Measurements from ENCODE around the gene CASS4. TPM values are rescaled to one million over a fixed set of nuclear protein-coding genes. Genes with fewer than 3 reads are reported as not detected.
"Not testable (repeated sequence)": the region's sequence is repeated elsewhere in the genome, so short reads cannot be mapped to it uniquely, and the experiment has no call there.

CASS4 gene, protein sequence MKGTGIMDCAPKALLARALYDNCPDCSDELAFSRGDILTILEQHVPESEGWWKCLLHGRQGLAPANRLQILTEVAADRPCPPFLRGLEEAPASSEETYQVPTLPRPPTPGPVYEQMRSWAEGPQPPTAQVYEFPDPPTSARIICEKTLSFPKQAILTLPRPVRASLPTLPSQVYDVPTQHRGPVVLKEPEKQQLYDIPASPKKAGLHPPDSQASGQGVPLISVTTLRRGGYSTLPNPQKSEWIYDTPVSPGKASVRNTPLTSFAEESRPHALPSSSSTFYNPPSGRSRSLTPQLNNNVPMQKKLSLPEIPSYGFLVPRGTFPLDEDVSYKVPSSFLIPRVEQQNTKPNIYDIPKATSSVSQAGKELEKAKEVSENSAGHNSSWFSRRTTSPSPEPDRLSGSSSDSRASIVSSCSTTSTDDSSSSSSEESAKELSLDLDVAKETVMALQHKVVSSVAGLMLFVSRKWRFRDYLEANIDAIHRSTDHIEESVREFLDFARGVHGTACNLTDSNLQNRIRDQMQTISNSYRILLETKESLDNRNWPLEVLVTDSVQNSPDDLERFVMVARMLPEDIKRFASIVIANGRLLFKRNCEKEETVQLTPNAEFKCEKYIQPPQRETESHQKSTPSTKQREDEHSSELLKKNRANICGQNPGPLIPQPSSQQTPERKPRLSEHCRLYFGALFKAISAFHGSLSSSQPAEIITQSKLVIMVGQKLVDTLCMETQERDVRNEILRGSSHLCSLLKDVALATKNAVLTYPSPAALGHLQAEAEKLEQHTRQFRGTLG
- 0.40 TPM for total RNA-seq
- long read RNA-seq, result 0 reads

DNA sequence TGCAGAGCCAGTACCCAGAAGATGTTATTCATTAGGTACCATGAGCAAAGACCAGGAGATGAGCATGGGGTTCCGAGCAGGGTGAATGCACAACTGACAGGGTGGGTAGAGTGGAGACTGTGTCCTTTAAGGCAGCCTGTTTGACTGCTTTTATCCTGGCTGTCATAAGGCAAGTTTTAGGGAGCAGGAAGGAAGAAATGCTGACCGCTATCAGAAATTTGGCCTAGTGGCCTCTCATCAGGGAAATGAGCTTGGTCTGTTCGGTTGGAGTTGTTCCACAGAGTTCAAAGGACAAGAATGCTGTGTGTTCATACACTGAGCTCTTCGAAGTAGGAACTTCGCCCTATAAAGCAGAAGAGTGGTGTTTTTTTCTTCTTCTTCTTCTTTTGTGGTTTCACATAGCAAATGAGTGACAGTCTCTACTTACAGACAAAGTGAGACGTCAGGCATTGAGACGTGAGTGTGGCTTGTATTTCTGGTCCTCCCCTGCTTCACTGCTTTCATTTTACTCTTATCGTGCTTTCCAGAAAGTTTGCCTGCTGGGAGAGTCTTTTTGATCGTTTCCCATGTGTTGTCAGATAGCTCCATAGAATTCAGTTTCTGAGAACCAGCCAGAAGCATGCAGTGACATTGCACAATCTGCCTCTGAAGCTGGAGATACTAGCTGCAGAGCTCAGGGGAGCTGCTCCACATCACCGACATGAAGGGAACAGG lies at the start of gene CASS4:
TSS of gene CASS4 (plus strand) at position 502 of the 714 bp plus-strand sequence. CDS start at position 701, 199 bp downstream.
- peak; percentile 84 for ATAC-seq (ENCODE audit: poor library complexity)
- intact Hi-C loops (cut with DNase I), result no loop called here
- no peak for DNase-seq

DNA sequence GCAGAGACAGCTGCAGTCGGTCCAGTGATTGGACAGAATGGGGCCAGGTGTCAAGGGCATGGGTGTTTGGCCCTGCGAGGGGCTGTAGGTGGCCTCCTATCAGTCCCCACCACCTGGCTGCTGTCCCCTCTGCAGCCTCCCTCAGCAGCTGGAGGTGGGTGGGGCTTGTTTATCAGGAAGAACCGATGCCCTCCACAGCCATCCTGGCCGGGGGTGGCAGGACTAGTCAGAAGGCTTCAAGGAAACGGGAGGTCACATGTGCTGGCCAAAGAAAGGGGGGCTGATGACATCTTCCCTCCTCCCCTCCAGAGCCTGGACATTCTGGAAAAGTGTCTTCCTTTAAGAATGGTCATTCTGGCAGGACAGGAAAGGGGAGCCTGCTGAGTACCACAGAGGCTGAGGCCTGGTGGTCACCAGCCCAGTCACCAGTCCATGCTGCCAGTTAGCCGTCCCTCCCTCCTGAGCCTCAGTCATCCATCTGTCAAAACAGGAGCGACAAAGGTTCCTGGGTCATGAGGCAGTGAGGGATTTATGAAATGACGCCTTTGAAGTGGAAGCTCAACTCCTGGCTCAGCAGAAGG lies 49.1 kb upstream of the CASS4 start:
- intact Hi-C loops (cut with DNase I), result no loop called here
- DNase-seq (no peak), ATAC-seq (ENCODE audit: poor library complexity) (no peak)

DNA sequence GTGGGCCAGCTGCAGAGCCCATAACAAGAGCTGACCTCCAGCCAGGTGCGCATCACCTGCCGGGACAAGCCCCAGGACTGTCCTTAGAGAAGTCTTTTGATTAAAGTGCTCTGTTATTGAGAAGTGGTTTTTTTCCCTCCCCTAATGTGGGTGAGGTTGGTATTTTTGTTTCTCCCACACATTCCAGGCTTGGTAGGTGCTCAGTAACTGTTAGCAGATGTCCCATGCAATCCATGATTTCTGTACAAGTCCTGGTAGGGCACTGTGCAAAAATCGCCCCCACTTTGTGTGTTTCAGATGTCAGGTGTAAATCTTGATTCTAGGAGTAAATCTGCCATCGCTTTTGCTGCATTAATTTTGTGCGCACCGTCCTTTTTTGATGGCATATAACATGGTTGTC lies 48.6 kb upstream of the CASS4 start:
- ATAC-seq (ENCODE audit: poor library complexity) (no peak), DNase-seq (no peak)
- intact Hi-C loops (cut with DNase I), result no loop called here

DNA sequence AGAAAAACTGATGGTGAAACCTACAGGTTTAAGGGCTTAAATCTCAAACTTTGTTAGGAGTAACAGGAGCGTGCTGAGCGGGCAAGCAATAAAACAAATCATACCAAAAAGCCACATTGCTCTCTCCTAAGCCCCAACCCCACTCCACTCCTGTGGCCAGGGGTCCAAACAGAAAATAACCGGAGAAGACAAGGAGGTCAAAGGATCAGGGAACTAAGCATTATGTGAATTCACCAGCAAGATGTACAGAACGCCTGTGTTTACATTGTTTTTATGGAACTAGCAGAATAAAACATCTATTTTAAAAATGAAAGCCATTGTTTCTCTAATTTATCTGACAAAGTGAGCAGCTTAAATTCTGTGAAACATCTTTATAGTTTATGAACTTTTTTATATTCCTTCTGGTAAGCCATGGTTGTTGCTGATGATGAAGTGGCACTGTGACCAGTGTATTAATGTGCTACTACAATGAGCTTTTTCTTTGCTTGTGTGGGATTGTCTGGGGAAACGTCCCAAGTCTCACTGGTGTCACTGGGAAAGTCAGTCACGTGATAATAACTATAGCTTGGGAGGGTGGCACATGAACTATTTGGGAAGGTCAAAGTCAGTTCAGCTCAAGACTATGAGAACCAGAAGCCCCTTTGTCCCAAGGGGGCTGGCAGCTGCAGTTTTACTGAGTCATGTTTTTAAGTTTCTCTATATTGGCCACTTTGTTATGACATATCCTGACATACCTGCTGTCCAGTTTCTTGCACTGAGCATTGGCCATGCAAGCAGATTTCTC lies 43.5 kb upstream of the CASS4 start:
- ATAC-seq (ENCODE audit: poor library complexity) (no peak), DNase-seq (no peak)
- intact Hi-C loops (cut with DNase I), result no loop called here

DNA sequence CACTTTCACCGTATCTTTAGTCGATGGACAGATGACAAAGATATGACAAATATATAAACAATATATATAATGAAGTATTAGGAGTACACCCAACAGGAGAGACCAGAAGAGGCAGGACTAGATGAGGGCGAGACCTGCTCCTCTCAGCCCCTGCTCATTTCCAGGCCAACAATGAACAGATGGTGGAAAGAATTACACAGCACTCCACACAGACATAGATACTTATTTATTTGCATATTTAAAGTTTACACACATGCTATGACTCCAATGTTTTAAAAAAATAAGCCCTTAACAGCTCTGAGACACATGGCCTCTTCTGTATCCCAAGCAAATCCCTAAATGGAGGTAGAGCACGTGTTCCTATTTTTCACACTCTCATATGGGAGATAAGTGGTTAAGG lies 42.9 kb upstream of the CASS4 start:
- no peak for DNase-seq
- intact Hi-C loops (cut with DNase I), result no loop called here
- no peak for ATAC-seq (ENCODE audit: poor library complexity)

DNA sequence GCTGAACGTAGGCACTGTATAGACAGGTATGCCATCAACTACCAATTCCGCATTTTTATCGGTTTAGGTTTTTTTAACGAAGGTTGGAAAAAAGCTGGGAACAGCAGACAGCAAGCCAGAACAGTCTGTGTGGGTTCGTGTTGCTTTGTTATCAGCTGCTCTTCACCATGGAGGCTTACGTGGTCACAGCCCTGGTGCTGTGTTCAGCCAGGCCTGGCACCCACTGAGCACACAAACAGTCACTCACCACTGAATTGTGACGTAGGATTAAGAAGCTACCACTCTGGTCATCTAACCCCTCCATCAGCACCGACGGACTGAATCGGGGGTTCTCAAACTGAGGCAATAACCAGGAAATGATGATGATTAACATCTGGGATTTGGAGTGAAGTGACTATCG lies 40.1 kb upstream of the CASS4 start:
- peak; percentile 72 for ATAC-seq (ENCODE audit: poor library complexity)
- no peak for DNase-seq
- intact Hi-C loops (cut with DNase I), result no loop called here

DNA sequence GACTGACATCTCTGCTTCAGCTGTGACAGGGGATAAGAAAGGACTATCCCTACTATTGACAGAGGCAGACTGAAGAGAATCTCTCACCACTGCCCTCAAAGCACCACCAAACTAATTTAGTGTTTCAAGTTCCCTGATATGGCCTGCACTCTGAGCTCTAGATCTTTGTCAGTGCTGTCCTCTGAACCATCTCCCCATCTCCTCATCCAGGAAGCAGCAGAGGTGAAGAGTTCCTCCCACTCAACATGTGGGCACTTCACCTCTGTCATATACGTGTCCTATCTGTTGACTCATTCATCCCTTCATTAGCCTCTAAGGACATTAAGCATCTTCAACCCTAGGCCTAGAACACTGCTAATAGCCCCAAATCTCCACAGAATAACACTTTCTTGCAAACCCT lies 39.2 kb upstream of the CASS4 start:
- intact Hi-C loops (cut with DNase I), result no loop called here
- DNase-seq (no peak), ATAC-seq (ENCODE audit: poor library complexity) (no peak)

DNA sequence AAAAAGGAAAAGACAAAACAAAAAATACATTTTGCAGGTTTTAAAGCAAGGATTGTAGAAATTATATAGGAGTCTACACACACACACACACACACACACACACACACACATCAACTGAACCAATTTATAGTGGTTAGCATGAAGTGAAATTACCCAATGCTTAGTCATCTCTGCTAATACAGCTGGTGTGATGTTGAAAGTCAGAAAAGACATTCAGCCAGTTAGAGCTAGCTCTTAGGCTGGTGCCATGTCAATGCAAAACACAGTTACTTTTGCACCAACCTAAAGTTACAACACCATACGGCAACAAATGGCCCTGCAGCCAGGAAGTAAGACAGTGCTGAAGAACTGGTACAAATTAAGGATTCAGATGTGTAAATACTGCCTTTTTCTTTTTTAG lies 38.1 kb upstream of the CASS4 start:
- ATAC-seq (ENCODE audit: poor library complexity) (no peak), DNase-seq (no peak)
- intact Hi-C loops (cut with DNase I), result no loop called here

DNA sequence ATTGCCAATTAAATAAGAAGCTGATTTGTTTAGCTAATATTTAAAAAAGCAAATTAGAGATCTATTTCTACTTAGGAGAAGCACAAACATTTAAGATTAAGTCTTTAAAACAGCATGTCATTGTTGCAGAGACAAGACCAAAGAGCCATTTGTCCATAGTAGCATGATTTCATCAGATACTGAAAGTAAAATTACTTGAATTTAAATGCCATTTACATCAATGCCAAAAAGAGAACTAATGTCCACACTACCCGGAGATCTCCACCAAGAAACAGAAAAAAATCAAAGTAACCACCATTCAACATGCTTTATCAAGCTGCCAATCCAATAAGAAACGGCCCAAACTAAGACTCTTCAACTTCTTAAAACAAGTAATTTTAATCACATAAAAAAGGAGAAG lies 35.7 kb upstream of the CASS4 start:
- DNase-seq, result no peak
- ATAC-seq (ENCODE audit: poor library complexity), result no peak
- intact Hi-C loops (cut with DNase I), result no loop called here

DNA sequence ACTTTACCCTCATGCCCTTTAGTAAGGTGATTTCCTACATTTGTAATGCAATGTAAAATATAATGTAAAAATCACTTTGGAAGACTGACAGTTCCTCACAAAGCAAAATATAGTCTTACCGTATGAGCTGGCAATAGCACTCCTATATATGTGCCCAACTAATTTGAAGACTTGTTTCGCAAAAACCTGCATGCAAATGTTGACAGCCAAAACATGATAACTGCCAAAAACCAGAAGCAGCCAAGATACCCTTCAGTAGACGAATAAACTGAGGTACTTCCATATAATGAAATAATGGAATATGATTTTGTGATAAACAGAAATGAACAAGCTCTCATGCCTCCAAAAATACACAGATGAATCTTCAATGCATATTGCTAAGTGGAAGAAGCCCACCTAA lies 33.7 kb upstream of the CASS4 start:
- no peak for DNase-seq
- no peak for ATAC-seq (ENCODE audit: poor library complexity)
- intact Hi-C loops (cut with DNase I), result no loop called here

DNA sequence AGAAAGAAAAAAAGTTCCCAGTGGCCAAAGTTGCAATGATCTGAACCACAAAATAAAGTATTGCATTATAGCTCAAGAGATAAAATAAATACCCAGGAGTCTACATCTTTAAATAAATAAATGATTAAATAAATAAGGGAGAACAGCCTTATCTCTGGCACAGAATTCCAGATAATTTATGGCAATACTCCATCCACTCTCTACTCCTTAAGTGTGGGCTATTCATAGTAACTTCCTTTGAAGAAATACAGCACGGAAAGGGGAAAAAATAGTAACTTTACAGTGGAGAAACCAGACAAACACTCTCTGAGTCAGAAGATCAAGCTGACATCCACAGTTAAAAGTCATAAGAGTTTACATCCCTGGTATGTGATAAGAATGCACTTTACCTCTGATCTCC lies 31.7 kb upstream of the CASS4 start:
- DNase-seq, result no peak
- ATAC-seq (ENCODE audit: poor library complexity), result no peak
- intact Hi-C loops (cut with DNase I), result no loop called here

DNA sequence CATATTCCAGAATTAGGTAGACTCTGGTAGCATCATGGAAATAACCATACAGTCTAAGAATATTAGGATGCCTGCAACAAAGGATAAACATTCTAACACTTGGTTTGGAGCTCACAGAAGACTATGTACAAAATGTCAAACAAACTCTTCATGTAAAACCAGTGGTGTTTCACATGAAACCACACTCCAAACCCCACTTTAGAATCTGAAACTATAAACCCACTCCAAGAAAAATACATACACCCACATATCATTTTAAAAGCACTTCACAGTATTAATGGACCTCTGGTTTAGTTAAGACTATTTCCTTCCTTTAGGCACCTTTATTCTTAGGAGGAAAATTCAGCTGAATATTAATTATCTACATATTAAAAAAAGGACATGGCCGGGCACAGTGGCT lies 30.6 kb upstream of the CASS4 start:
- ATAC-seq (ENCODE audit: poor library complexity) (no peak), DNase-seq (no peak)
- intact Hi-C loops (cut with DNase I), result no loop called here

DNA sequence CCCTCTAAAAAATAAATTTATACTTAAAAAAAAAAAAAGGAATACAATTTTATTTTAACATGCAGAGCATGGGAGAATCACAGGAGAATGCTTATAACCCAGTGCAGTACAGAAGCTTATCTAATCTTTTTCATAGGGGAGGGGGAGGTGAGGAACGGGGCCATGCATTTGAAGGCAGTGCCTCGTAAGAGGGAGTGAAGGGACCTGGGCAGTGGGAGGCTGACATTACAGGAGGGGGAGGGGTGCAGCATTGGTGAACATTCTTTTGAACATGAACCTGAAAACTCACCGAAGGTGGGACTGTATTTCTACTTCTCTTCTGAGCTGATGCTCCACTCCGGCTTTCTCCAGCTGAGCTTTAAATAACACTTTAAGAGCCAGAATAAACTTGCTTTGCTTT lies 29.4 kb upstream of the CASS4 start:
- ATAC-seq (ENCODE audit: poor library complexity), result no peak
- intact Hi-C loops (cut with DNase I), result no loop called here
- no peak for DNase-seq

DNA sequence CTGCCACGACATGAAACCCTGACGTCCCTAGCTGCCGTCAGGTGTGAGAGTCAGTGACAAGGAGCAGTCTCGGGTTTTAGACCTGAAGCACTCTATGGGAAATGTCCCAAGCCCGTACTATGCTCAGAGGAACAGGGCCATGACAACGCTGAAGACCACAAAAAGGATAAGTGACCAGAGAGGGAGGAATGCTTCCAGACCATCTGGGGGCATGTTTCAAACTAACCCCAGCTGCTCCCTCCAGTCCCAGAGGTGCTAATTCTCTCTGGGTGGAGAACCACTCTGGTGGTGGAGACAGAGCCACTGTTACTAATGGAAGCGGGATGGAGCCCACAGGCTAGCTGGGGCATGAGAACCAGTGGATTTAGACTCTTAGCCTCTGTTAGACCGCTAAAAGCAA lies 28.7 kb upstream of the CASS4 start:
- intact Hi-C loops (cut with DNase I), result no loop called here
- DNase-seq (no peak), ATAC-seq (ENCODE audit: poor library complexity) (no peak)

DNA sequence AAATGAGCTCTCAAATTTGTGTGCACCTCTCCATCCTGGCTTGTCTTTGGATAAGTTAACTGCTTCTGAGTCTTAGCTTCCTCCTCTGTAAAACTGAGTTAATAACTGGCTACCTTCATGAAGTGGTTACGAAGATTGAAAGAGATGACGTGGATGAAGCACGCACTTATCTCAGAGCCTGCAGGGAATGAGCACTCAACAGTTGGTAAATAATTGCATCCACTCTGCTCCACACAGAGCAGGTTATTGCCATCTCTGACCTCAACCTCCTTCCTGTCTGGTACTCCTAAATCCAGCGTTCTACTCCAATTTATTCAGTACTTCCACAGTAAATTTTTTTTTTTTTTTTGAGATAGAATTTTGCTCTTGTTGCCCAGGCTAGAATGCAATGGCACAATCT lies 26.9 kb upstream of the CASS4 start:
- no peak for DNase-seq
- intact Hi-C loops (cut with DNase I), result no loop called here
- ATAC-seq (ENCODE audit: poor library complexity), result no peak

DNA sequence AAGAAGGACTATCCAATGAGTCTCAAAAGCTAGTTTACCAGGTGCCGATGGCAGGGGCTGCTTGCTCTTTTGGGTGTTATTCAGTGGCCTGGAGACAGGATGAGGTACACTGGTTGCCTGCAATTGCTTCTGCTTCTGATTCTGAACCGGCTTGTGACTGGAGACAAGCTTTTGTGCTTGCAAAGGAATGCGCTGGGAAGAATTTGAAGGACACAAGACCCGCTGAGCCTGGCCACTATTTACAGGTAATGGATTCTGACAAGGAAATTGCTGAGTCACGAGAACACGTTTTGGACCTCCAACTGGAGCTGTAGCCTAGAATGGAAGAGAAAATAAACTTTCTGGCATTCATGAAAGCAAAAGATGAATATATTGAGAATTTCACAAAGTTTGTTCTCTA lies 25.8 kb upstream of the CASS4 start:
- intact Hi-C loops (cut with DNase I), result no loop called here
- DNase-seq (no peak), ATAC-seq (ENCODE audit: poor library complexity) (no peak)

DNA sequence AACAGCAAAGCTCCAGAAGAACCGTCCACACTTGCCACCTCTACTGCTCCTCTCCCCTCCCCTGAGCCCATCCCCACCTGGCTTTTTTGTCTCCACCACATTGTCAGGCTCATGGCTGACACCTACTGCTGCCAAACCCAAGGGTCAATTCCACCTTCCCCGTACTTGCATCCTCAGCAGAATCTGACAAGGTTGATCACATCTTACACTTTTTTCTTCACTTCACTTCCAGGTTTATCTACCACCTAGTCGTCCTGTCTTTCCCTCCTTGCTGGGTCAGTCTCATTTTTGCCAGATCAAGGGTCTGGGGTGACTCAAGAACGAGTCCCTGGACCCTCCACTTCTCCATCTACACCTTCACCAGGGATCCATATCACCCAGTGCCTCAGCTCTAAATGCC lies 23.2 kb upstream of the CASS4 start:
- ATAC-seq (ENCODE audit: poor library complexity), result no peak
- intact Hi-C loops (cut with DNase I), result no loop called here
- DNase-seq, result no peak

DNA sequence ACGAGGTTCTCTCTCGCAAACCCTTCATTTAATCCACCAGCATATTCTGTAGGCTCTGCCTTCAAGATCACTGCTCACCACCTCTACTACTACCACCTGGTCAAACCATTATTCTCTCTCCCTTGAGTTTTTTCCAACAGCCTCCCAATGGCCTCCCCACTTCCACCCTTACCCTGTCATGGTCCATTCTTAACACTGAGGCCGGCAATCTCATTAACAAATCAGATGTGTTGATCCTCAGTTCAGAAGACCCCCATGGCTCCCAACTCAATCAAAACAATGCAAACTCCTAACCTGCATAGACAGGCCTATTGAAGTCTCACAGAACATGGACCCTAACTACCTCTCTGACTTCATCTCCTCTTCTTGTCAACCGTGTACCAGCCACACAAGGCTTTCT lies 22.3 kb upstream of the CASS4 start:
- intact Hi-C loops (cut with DNase I), result no loop called here
- DNase-seq (no peak), ATAC-seq (ENCODE audit: poor library complexity) (no peak)

DNA sequence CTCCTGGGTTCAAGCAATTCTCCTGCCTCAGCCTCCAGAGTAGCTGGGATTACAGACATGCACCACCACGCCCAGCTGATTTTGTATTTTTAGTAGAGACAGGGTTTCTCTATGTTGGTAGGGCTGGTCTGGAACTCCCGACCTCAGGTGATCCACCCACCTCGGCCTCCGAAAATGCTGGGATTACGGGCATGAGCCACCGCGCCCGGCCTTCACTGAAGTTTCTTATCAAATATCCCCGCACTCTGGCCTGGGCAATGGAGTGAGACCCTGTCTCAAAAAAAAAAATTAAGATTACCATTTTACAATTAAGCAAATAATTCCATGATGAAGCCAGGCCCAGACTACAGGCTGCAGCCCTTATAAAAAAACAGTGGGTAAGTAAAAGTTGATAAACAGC lies 21.7 kb upstream of the CASS4 start:
- DNase-seq; ATAC-seq (ENCODE audit: poor library complexity); intact Hi-C loops (cut with DNase I): not testable (repeated sequence)

All from Right ventricle myocardium superior (tissue), 1 donor.